Natural killer cell (primary cell): ENCODE data around the gene ISM2. TPM values are rescaled to one million over a fixed set of nuclear protein-coding genes. Genes with fewer than 3 reads are reported as not detected.

Source experiments
- ATAC-seq, 3 donors: fragments of 150-1000 bp in 2 of 3; fragments of 200-7000 bp in 1 of 3; cut with Tn5 transposase; 1 replicate in 1 of 3; 2 replicates in 2 of 3; pipeline ENCODE4 v1.10.0; 2021; ENCODE audit warnings: mild to moderate bottlenecking in 2 of 3, moderate library complexity in 2 of 3
- DNase-seq, 2 donors: peaks; one replicate each; pipeline versions ENCODE4 v3.0.0 to v3.0.0-alpha.2; 2013 to 2021; ENCODE audit warnings: mixed read lengths in 1 of 2
- H3K27ac ChIP-seq: one replicate; pipeline ENCODE4 v1.5.1; 2013; ENCODE audit warnings: mild to moderate bottlenecking, low read length
- H3K27me3 ChIP-seq: one replicate; pipeline ENCODE4 v1.6.1; 2013; ENCODE audit warnings: low read length; ENCODE audit not compliant: control insufficient read depth, insufficient read depth
- H3K36me3 ChIP-seq: one replicate; pipeline ENCODE4 v1.6.1; 2013; ENCODE audit warnings: low read length; ENCODE audit not compliant: control insufficient read depth, insufficient read depth
- H3K4me1 ChIP-seq: one replicate; pipeline ENCODE4 v1.6.1; 2013; ENCODE audit warnings: low read length; ENCODE audit not compliant: control insufficient read depth, insufficient read depth
- H3K4me3 ChIP-seq: one replicate; pipeline ENCODE4 v1.5.1; 2013; ENCODE audit warnings: low read length
- H3K9me3 ChIP-seq: one replicate; pipeline ENCODE4 v1.6.1; 2013; ENCODE audit warnings: low read length; ENCODE audit not compliant: control insufficient read depth, insufficient read depth
- H3K27ac Mint-ChIP-seq, 2 donors: one replicate each; pipeline ENCODE4 v1.8.0; 2022; ENCODE audit warnings: mild to moderate bottlenecking in 2 of 2, mixed read lengths in 2 of 2, moderate library complexity in 1 of 2
- H3K27me3 Mint-ChIP-seq, 2 donors: one replicate each; pipeline ENCODE4 v1.8.0; 2022; ENCODE audit warnings: low read depth in 2 of 2, mixed read lengths in 2 of 2
- H3K36me3 Mint-ChIP-seq: one replicate; pipeline ENCODE4 v1.8.0; 2022; ENCODE audit warnings: mixed read lengths
- H3K4me1 Mint-ChIP-seq, 2 donors: one replicate each; pipeline ENCODE4 v1.8.0; 2022; ENCODE audit warnings: mixed read lengths in 2 of 2
- H3K4me3 Mint-ChIP-seq: one replicate; pipeline ENCODE4 v1.8.0; 2022; ENCODE audit warnings: mild to moderate bottlenecking, moderate library complexity, mixed read lengths
- H3K9me3 Mint-ChIP-seq, 2 donors: one replicate each; pipeline ENCODE4 v1.8.0; 2022; ENCODE audit warnings: mixed read lengths in 2 of 2
- WGBS: methylation state at CpG from one replicate; pipeline ENCODE4 v1.1.7; 2013; ENCODE audit warnings: missing lambda C conversion rate; ENCODE audit not compliant: insufficient coverage; 5-methylcytosine and 5-hydroxymethylcytosine counted together
- intact Hi-C: fragments of 100-400 bp; cut with micrococcal nuclease; formaldehyde crosslinking; loops from one replicate; pipeline ENCODE4 v1.14.2; 2022
- total RNA-seq, 4 donors: library from RNA; stranded (reverse); fragments of 120-200 nt in 1 of 4; gene quantifications; one replicate each; pipeline versions ENCODE4 v1.2.3 to v1.2.4, GENCODE V29; 2013 to 2022
- TF ChIP-seq, protein P1 (sequence below): fragments of 200-600 bp; IDR thresholded peaks from one replicate; pipeline ENCODE4 v1.8.0; 2022; ENCODE audit warnings: antibody characterized with exemption

ISM2 gene
- total RNA-seq, 3 donors from 2014 or later (not counting 1 experiment from before 2014, with no cell fraction given), result not detected

DNA sequence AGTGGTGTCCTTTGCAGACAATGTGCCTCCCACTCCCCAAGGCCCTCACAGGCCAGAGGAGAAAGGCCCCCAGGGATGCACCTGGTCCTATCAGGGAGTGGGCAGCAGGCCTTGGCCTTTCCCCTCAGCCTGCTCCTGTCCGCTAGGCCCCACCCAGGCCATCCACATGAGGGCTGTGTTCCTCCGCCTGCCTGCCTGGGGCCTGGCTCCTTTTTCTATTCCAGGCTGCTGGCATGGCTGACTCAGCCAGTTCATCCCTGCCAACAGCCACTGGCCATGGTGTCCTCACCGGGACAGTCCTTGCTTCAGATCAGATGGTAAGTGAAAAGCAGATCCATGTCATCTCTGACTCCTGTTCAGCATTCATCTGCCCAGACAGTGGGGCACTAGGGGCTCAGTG is 13.4 kb downstream of the ISM2 start:
- Mint-ChIP-seq H3K9me3 (no peaks in the 10 kb centered on the region), H3K27ac (no peak overlapping the region), H3K4me3 (no peak overlapping the region), H3K36me3 (no peaks in the 10 kb centered on the region), H3K4me1 (no peaks in the 10 kb centered on the region), H3K27me3 (no peaks in the 10 kb centered on the region)
- H3K4me1 ChIP-seq, result no peaks in the 10 kb centered on the region
- DNase-seq (no peak), ATAC-seq (no peak)
- TF ChIP-seq, protein P1, sequence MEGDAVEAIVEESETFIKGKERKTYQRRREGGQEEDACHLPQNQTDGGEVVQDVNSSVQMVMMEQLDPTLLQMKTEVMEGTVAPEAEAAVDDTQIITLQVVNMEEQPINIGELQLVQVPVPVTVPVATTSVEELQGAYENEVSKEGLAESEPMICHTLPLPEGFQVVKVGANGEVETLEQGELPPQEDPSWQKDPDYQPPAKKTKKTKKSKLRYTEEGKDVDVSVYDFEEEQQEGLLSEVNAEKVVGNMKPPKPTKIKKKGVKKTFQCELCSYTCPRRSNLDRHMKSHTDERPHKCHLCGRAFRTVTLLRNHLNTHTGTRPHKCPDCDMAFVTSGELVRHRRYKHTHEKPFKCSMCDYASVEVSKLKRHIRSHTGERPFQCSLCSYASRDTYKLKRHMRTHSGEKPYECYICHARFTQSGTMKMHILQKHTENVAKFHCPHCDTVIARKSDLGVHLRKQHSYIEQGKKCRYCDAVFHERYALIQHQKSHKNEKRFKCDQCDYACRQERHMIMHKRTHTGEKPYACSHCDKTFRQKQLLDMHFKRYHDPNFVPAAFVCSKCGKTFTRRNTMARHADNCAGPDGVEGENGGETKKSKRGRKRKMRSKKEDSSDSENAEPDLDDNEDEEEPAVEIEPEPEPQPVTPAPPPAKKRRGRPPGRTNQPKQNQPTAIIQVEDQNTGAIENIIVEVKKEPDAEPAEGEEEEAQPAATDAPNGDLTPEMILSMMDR, result no peak
- H3K36me3 ChIP-seq, result no peaks in the 10 kb centered on the region
- intact Hi-C loops, result no loop called here
- no peak overlapping the region for H3K4me3 ChIP-seq
- no peak overlapping the region for H3K27ac ChIP-seq
- no peaks in the 10 kb centered on the region for H3K9me3 ChIP-seq
- no peaks in the 10 kb centered on the region for H3K27me3 ChIP-seq
- 94% methylated on average over 3 of the region's 3 CpGs for WGBS

DNA sequence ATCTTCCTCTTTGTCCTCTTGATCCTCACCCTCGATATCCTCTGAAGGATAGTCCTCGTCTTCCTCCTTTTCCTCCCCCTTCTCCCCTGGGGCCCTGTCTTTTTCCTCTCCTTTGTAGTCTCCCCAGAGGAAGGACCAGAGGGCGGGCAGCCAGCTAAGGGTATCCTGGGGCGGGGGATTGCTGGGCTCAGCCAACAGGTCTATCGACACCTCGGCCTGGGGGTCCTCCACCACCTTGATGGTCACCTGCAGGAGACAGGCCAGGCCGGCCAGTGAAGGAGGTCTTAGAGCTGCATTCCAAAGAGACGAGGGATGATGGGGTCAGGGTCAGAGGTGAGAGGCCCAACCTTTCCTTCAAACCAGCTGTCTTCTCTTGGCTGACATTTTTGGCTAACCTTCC is 16.2 kb downstream of the ISM2 start:
- Histone ChIP-seq H3K4me3 (no peak overlapping the region), H3K4me1 (no peaks in the 10 kb centered on the region), H3K27ac (no peak overlapping the region), H3K36me3 (no peaks in the 10 kb centered on the region), H3K9me3 (no peaks in the 10 kb centered on the region), H3K27me3 (no peaks in the 10 kb centered on the region)
- DNase-seq (no peak), ATAC-seq (no peak)
- H3K4me3 Mint-ChIP-seq, result no peak overlapping the region
- no peaks in the 10 kb centered on the region for H3K9me3 Mint-ChIP-seq
- no peaks in the 10 kb centered on the region for H3K36me3 Mint-ChIP-seq
- H3K4me1 Mint-ChIP-seq, result no peaks in the 10 kb centered on the region
- intact Hi-C loops, result no loop called here
- H3K27me3 Mint-ChIP-seq, result no peaks in the 10 kb centered on the region
- WGBS, result 80% methylated on average over 8 of the region's 8 CpGs
- TF ChIP-seq, protein P1, result no peak
- H3K27ac Mint-ChIP-seq, result no peak overlapping the region

DNA sequence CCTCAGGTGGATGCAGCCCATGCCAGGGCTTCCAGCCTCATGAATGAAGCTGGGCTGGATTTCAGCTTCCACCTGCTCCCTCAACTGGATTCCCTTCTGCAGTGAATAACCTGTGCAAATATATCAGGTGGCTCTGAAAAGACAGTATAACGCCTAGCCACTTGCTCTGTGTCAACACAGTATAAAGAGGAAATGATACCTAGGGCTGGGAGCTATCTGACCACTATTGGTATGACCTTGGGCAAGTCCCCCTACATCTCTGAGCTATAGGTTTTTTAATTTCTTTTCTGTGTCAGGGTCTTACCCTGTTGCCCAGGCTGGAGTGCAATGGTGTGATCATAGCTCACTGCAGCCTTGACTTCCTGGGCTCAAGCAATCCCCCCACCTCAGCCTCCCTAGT is 19.8 kb downstream of the ISM2 start:
- Histone ChIP-seq H3K4me1 (no peaks in the 10 kb centered on the region), H3K9me3 (no peaks in the 10 kb centered on the region), H3K27me3 (no peaks in the 10 kb centered on the region), H3K36me3 (no peaks in the 10 kb centered on the region), H3K4me3 (no peak overlapping the region), H3K27ac (no peak overlapping the region)
- H3K9me3 Mint-ChIP-seq, result no peaks in the 10 kb centered on the region
- H3K4me1 Mint-ChIP-seq, result no peaks in the 10 kb centered on the region
- H3K36me3 Mint-ChIP-seq, result no peaks in the 10 kb centered on the region
- TF ChIP-seq, protein P1, result no peak
- no peak for DNase-seq
- 70% methylated on average over 1 of the region's 1 CpG for WGBS
- intact Hi-C loops, result no loop called here
- no peak overlapping the region for H3K4me3 Mint-ChIP-seq
- no peak for ATAC-seq
- H3K27me3 Mint-ChIP-seq, result no peaks in the 10 kb centered on the region
- H3K27ac Mint-ChIP-seq, result no peak overlapping the region

DNA sequence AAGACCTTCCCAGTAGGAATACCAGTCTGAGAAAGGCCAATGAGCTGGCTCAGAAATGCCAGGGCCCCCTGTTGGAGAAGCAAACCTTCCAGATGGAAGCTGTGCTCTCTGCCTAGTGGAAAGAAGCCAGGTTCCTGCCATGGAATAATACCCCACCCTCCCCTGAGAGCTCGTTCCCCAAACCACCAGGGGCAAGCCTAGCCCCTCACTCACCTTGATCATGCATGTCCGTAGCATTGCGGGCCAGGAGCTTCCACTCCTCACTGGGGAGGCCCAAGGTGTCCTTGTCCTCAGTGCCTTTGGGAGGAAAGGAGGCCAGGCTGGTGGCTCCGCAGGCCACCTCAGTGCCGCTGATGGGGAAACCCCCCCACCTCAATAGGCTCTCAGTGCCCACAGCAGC is 20.6 kb downstream of the ISM2 start:
- Histone ChIP-seq H3K9me3 (no peaks in the 10 kb centered on the region), H3K27ac (no peak overlapping the region), H3K36me3 (no peaks in the 10 kb centered on the region), H3K4me3 (no peak overlapping the region), H3K27me3 (no peaks in the 10 kb centered on the region), H3K4me1 (no peaks in the 10 kb centered on the region)
- TF ChIP-seq, protein P1, result no peak
- ATAC-seq, result no peak
- no peaks in the 10 kb centered on the region for H3K36me3 Mint-ChIP-seq
- H3K27ac Mint-ChIP-seq, result no peak overlapping the region
- H3K4me3 Mint-ChIP-seq, result no peak overlapping the region
- no peaks in the 10 kb centered on the region for H3K27me3 Mint-ChIP-seq
- no peaks in the 10 kb centered on the region for H3K4me1 Mint-ChIP-seq
- no peak for DNase-seq
- intact Hi-C loops, result no loop called here
- WGBS, result 88% methylated on average over 5 of the region's 5 CpGs
- H3K9me3 Mint-ChIP-seq, result no peaks in the 10 kb centered on the region
